K562 (cell line): ENCODE results near the gene TMCO4. TPM values are rescaled to one million over a fixed set of nuclear protein-coding genes. Genes with fewer than 3 reads are reported as not detected.

Experiments used
- ATAC-seq: fragments of 200-7000 bp; cut with Tn5 transposase; 3 replicates; pipeline ENCODE4 v1.9.1; 2020; ENCODE audit warnings: moderate library complexity
- BruUV-seq: library from RNA; stranded (reverse); fragments of 400-500 nt; replicated peaks from 2 replicates; lab custom pipeline; 2021; lab: Mats Ljungman, UMichigan
- CTCF ChIA-PET: fragments of 300-600 bp; formaldehyde crosslinking; extraction: SDS; loops from one replicate; lab custom pipeline; 2021; ENCODE audit warnings: low intra/inter-chr PET ratio; lab: Yijun Ruan, JAX
- POLR2A ChIA-PET: fragments of 300-600, 350-650 bp; sonication (Branson Sonifier 250); formaldehyde crosslinking; extraction: SDS; loops from one replicate; lab custom pipeline; 2021; ENCODE audit warnings: antibody characterized with exemption, inconsistent platforms; lab: Yijun Ruan, JAX
- DNase-seq, 4 experiments: peaks; one replicate each; pipeline versions ENCODE4 v3.0.0 to v3.0.0-alpha.2; 2011 to 2018; ENCODE audit warnings: low spot score in 3 of 4, mixed read lengths in 3 of 4; ENCODE audit errors: extremely low read depth in 1 of 4
- FAIRE-seq: peaks from 2 replicates; lab custom pipeline; 2011; peaks lifted over from hg19 to GRCh38; lab: Jason Lieb, UNC
- H2AFZ ChIP-seq: 2 replicates; pipeline ENCODE4 v1.6.0; 2011; ENCODE audit warnings: low read depth, low read length, control low read depth, inconsistent platforms
- H3K27ac ChIP-seq: fragments of 200-600 bp; 3 replicates; pipeline ENCODE4 v1.8.0; 2011; ENCODE audit warnings: low read depth, mild to moderate bottlenecking, control low read depth, inconsistent platforms, low read length, moderate library complexity, mixed read lengths; ENCODE audit errors: extremely low read depth
- H3K27me3 ChIP-seq, 2 experiments: fragments of 300-600 bp in 1 of 2; 2 replicates in 1 of 2; 3 replicates in 1 of 2; pipeline versions ENCODE4 v1.6.0 to v1.8.0; 2011; ENCODE audit warnings: inconsistent platforms in 2 of 2, low read length in 2 of 2, mild to moderate bottlenecking in 1 of 2, mixed read lengths in 1 of 2, moderate library complexity in 1 of 2; ENCODE audit not compliant: control insufficient read depth in 2 of 2, insufficient read depth in 2 of 2
- H3K36me3 ChIP-seq: fragments of 300-600 bp; 3 replicates; pipeline ENCODE4 v1.8.0; 2011; ENCODE audit warnings: mild to moderate bottlenecking, low read length, inconsistent platforms; ENCODE audit not compliant: control insufficient read depth, insufficient read depth
- H3K4me1 ChIP-seq, 2 experiments: fragments of 200-600 bp in 1 of 2; replicated peaks in 1 of 2; 2 replicates in 1 of 2; 3 replicates in 1 of 2; pipeline versions ENCODE4 v1.5.1 to v1.8.0; 2011; ENCODE audit warnings: inconsistent platforms in 2 of 2, low read length in 2 of 2, mild to moderate bottlenecking in 1 of 2, mixed read lengths in 1 of 2, moderate library complexity in 1 of 2; ENCODE audit not compliant: control insufficient read depth in 2 of 2, insufficient read depth in 2 of 2
- H3K4me2 ChIP-seq: 2 replicates; pipeline ENCODE4 v1.6.1; 2011; ENCODE audit warnings: low read length, control low read depth, inconsistent platforms, mixed read lengths; ENCODE audit not compliant: insufficient read depth
- H3K4me3 ChIP-seq: fragments of 200-600 bp; sonication (generic), shearing (Covaris generic); 2 replicates; pipeline ENCODE4 v1.5.1; 2016; ENCODE audit warnings: control low read depth, inconsistent platforms
- H3K79me2 ChIP-seq: fragments of 200-600 bp; 3 replicates; pipeline ENCODE4 v1.8.0; 2011; ENCODE audit warnings: low read length, inconsistent platforms; ENCODE audit not compliant: control insufficient read depth, insufficient read depth
- H3K9ac ChIP-seq, 2 experiments: 2 replicates each; pipeline versions ENCODE4 v1.6.0 to v1.6.1; 2011; ENCODE audit warnings: low read depth in 2 of 2, low read length in 2 of 2, control low read depth in 1 of 2, inconsistent platforms in 1 of 2, mild to moderate bottlenecking in 1 of 2, mixed read lengths in 1 of 2; ENCODE audit not compliant: insufficient read depth in 1 of 2
- H3K9me1 ChIP-seq: one replicate; pipeline ENCODE4 v1.6.0; 2011; ENCODE audit warnings: inconsistent platforms, mild to moderate bottlenecking, low read length, moderate library complexity; ENCODE audit not compliant: control insufficient read depth, insufficient read depth
- H3K9me3 ChIP-seq: replicated peaks from 2 replicates; pipeline ENCODE4 v1.5.1; 2011; ENCODE audit warnings: low read depth, low read length, inconsistent platforms; ENCODE audit not compliant: control insufficient read depth, insufficient read depth
- H4K20me1 ChIP-seq: replicated peaks from 2 replicates; pipeline ENCODE4 v1.6.1; 2011; ENCODE audit warnings: low read length, inconsistent platforms, mixed read lengths; ENCODE audit not compliant: control insufficient read depth, insufficient read depth
- EHMT2 ChIP-seq: fragments of 450-650 bp; IDR thresholded peaks from 2 replicates; pipeline ENCODE4 v1.6.1; 2018; ENCODE audit warnings: antibody characterized with exemption
- MIER1 ChIP-seq: fragments of 450-650 bp; IDR thresholded peaks from 2 replicates; pipeline ENCODE4 v1.6.1; 2016; ENCODE audit warnings: antibody characterized with exemption, mild to moderate bottlenecking, low read depth
- PKNOX1 ChIP-seq: fragments of 450-650 bp; IDR thresholded peaks from 2 replicates; pipeline ENCODE4 v1.6.1; 2016
- RCOR1 ChIP-seq, 2 experiments: IDR thresholded peaks; 2 replicates each; pipeline ENCODE4 v1.6.1; 2012; ENCODE audit warnings: low read depth in 2 of 2, low read length in 2 of 2, borderline replicate concordance in 1 of 2, improper control_type of control experiment in 1 of 2
- REST ChIP-seq, 2 experiments: fragments of 450-650 bp; formaldehyde crosslinking in 1 of 2; IDR thresholded peaks; 2 replicates each; pipeline versions ENCODE4 v1.4.0 to v1.6.1; 2014 to 2020; ENCODE audit warnings: mild to moderate bottlenecking in 2 of 2, borderline replicate concordance in 1 of 2, low read depth in 1 of 2
- THAP12 ChIP-seq: fragments of 250-450 bp; sonication (Bioruptor Pico); IDR thresholded peaks from 2 replicates; pipeline ENCODE4 v1.9.0; 2021; ENCODE audit warnings: mild to moderate bottlenecking, inconsistent platforms
- WGBS: fragments of 100-300 bp; shearing (Covaris generic); methylation state at CpG from one replicate; pipeline ENCODE4 v1.1.6; 2016; ENCODE audit warnings: low coverage, mixed read lengths; ENCODE audit not compliant: insufficient coverage; ENCODE audit errors: missing lambda C conversion rate; 5-methylcytosine and 5-hydroxymethylcytosine counted together
- in situ Hi-C: fragments of 300-500 bp; cut with MboI; formaldehyde crosslinking; loops from 4 replicates; pipeline ENCODE4 v1.15.0; 2018; ENCODE audit warnings: inconsistent platforms, mixed read lengths
- intact Hi-C: fragments of 100-400 bp; cut with micrococcal nuclease; formaldehyde crosslinking; loops from 2 replicates; pipeline ENCODE4 v1.14.2; 2022
- polyA plus RNA-seq, 8 experiments: library from polyadenylated mRNA; depleted of rRNA in 4 of 8; stranded (reverse) in 5 of 8; unstranded in 3 of 8; fragments of >200 nt; fragmentation: Nextera tagmentation in 2 of 8; fragmentation: Illumina TruSeq in 1 of 8; extraction: Ambion mirVana in 2 of 8; extraction: Trizol in 1 of 8; gene quantifications; 2 replicates each; pipeline versions ENCODE4 v1.2.1 to v1.2.3, GENCODE V29; 2011 to 2014; ENCODE audit warnings: inconsistent platforms in 1 of 8, missing spikeins in 1 of 8
- total RNA-seq, 7 experiments: library from RNA; depleted of rRNA in 6 of 7; stranded (reverse); fragments of >200 nt in 6 of 7; fragmentation: Illumina TruSeq in 2 of 7; extraction: Trizol in 2 of 7; gene quantifications; 2 replicates each; pipeline versions ENCODE4 v1.2.1 to v1.2.3, GENCODE V29; 2011 to 2021; ENCODE audit warnings: low replicate concordance in 1 of 7

TMCO4 gene
- total and polyA plus RNA-seq, 9 of the 15 experiments (the other 6 are each of a cell fraction or from before 2014, with no cell fraction given), result 0.06 to 2.1 (median 1.2) TPM

- no peak for DNase-seq
These were observed 9.5 kb upstream of the TMCO4 start for GRCh38 chr1:19809044-19809750.

More at GRCh38 chr1:19809044-19809750, 9.5 kb upstream of the TMCO4 start:
- no peak overlapping the region for H3K4me3 ChIP-seq
- no peaks in the 10 kb centered on the region for H3K36me3 ChIP-seq
- intact Hi-C loops, result no loop called here
- H4K20me1 ChIP-seq, result peaks cover 8% of the 10 kb centered on the region; the same call in 1 of the 2 replicates
- no peaks in the 10 kb centered on the region for H3K9me3 ChIP-seq
- H3K27ac ChIP-seq, result no peak overlapping the region
- TF ChIP-seq THAP12 (CRISPR knock-in tag) (no peak), REST (IDR thresholded peaks at IDR 0.05; ENCODE audit: borderline replicate concordance) (peak; percentile 88), REST (CRISPR knock-in tag; IDR thresholded peaks at IDR 0.05; ENCODE audit: low read depth) (no peak; the same call in 1 of the 2 replicates), EHMT2 (peak; percentile 74; the same call in 1 of the 2 replicates), MIER1 (peak; percentile 75; the same call in 1 of the 2 replicates), RCOR1 (IDR thresholded peaks at IDR 0.05; ENCODE audit: borderline replicate concordance in 1 of 2, low read depth in 2 of 2, low read length in 2 of 2) (no peak), PKNOX1 (0 out of 2 replicates have a peak, but pooled peaks have one; percentile 19)
- POLR2A ChIA-PET, result no interaction called here
- in situ Hi-C loops, result no loop called here
- FAIRE-seq (no peak), ATAC-seq (no peak)
- 1% methylated on average over 13 of the region's 13 CpGs for WGBS
- H3K9ac ChIP-seq, result no peak overlapping the region
- CTCF ChIA-PET, result interaction anchor here (0.6 kb wide), 1 partner anchor 106 kb away, joined by 3 read pairs; no protein-coding TSS in a partner anchor
- H3K27me3 ChIP-seq, result peaks cover 39 to 53% of the 10 kb centered on the region in 2 experiments
- H3K4me2 ChIP-seq, result no peak overlapping the region
- no peaks in the 10 kb centered on the region for H3K79me2 ChIP-seq
- H3K4me1 ChIP-seq, result no peaks in the 10 kb centered on the region
- H2AFZ ChIP-seq, result no peak overlapping the region
- no TSS peak for BruUV-seq
- H3K9me1 ChIP-seq, result no peaks in the 10 kb centered on the region
